Naive thymus-derived CD4-positive, alpha-beta T cell (primary cell): Measurements from ENCODE around the gene EML6. TPM values are rescaled to one million over a fixed set of nuclear protein-coding genes. Genes with fewer than 3 reads are reported as not detected.

Experiments used
- ATAC-seq: fragments of 150-1000 bp; cut with Tn5 transposase; 2 replicates; pipeline ENCODE4 v1.10.0; 2021; ENCODE audit warnings: mild to moderate bottlenecking, moderate library complexity
- CTCF ChIA-PET: fragments of 350-600 bp; sonication (Branson Sonifier 250); formaldehyde crosslinking; loops from one replicate; lab custom pipeline; 2021; ENCODE audit warnings: antibody characterized with exemption; lab: Charles Lee
- POLR2A ChIA-PET: fragments of 350-600 bp; sonication (Branson Sonifier 250); formaldehyde crosslinking; loops from one replicate; lab custom pipeline; 2021; ENCODE audit warnings: antibody characterized with exemption, inconsistent platforms; lab: Charles Lee
- DNase-seq, 9 donors: peaks; one replicate each; pipeline versions ENCODE4 v3.0.0 to v3.0.0-alpha.2; 2020 to 2022; ENCODE audit warnings: mixed read lengths in 1 of 9
- H3K27ac ChIP-seq: one replicate; pipeline ENCODE4 v1.7.0; 2013; ENCODE audit warnings: mild to moderate bottlenecking, low read depth, low read length, moderate library complexity
- H3K27me3 ChIP-seq, 2 donors: one replicate each; pipeline ENCODE4 v1.7.0; 2013; ENCODE audit warnings: low read length in 2 of 2, mild to moderate bottlenecking in 2 of 2, moderate library complexity in 2 of 2; ENCODE audit not compliant: control insufficient read depth in 2 of 2, insufficient read depth in 2 of 2
- H3K36me3 ChIP-seq, 3 experiments: 1 replicate in 2 of 3; 2 replicates in 1 of 3; pipeline ENCODE4 v1.7.0; 2013; ENCODE audit warnings: low read length in 3 of 3, mild to moderate bottlenecking in 3 of 3, moderate library complexity in 1 of 3; ENCODE audit not compliant: insufficient read depth in 3 of 3, control insufficient read depth in 2 of 3
- H3K4me1 ChIP-seq, 2 donors: one replicate each; pipeline ENCODE4 v1.7.0; 2013; ENCODE audit warnings: low read length in 2 of 2, mild to moderate bottlenecking in 2 of 2, moderate library complexity in 1 of 2; ENCODE audit not compliant: control insufficient read depth in 2 of 2, insufficient read depth in 2 of 2
- H3K4me3 ChIP-seq: 2 replicates; pipeline ENCODE4 v1.7.0; 2013; ENCODE audit warnings: mild to moderate bottlenecking, low read length
- H3K9me3 ChIP-seq, 3 experiments: 1 replicate in 2 of 3; 2 replicates in 1 of 3; pipeline ENCODE4 v1.7.0; 2013; ENCODE audit warnings: low read length in 3 of 3; ENCODE audit not compliant: control insufficient read depth in 2 of 3
- H3K27ac Mint-ChIP-seq, 9 donors: one replicate each; pipeline ENCODE4 v1.8.0; 2020 to 2022; ENCODE audit warnings: mixed read lengths in 9 of 9, mild to moderate bottlenecking in 8 of 9, moderate library complexity in 5 of 9, inconsistent platforms in 2 of 9
- H3K27me3 Mint-ChIP-seq, 5 donors: one replicate each; pipeline ENCODE4 v1.8.0; 2021 to 2022; ENCODE audit warnings: mixed read lengths in 5 of 5, mild to moderate bottlenecking in 1 of 5
- H3K36me3 Mint-ChIP-seq, 5 donors: one replicate each; pipeline ENCODE4 v1.8.0; 2020 to 2022; ENCODE audit warnings: mixed read lengths in 5 of 5, mild to moderate bottlenecking in 3 of 5, inconsistent platforms in 1 of 5
- H3K4me1 Mint-ChIP-seq, 7 donors: one replicate each; pipeline ENCODE4 v1.8.0; 2020 to 2022; ENCODE audit warnings: mixed read lengths in 7 of 7, mild to moderate bottlenecking in 3 of 7, inconsistent platforms in 1 of 7
- H3K4me3 Mint-ChIP-seq, 10 donors: one replicate each; pipeline ENCODE4 v1.8.0; 2020 to 2022; ENCODE audit warnings: mild to moderate bottlenecking in 10 of 10, mixed read lengths in 10 of 10, moderate library complexity in 6 of 10, inconsistent platforms in 2 of 10
- H3K9me3 Mint-ChIP-seq, 11 donors: one replicate each; pipeline ENCODE4 v1.8.0; 2020 to 2022; ENCODE audit warnings: mixed read lengths in 11 of 11, mild to moderate bottlenecking in 4 of 11, inconsistent platforms in 1 of 11, moderate library complexity in 1 of 11
- intact Hi-C, 2 donors: fragments of 100-400 bp; cut with micrococcal nuclease; formaldehyde crosslinking; loops; one replicate each; pipeline ENCODE4 v1.15.1; 2023
- polyA plus RNA-seq, 2 donors: library from polyadenylated mRNA; unstranded; fragments of 300-500 nt; fragmentation: Illumina TruSeq; gene quantifications; one replicate each; pipeline ENCODE4 v1.2.3, GENCODE V29; 2021
- total RNA-seq, 6 experiments: library from RNA in 5 of 6; stranded (reverse) in 5 of 6; gene quantifications; 1 replicate in 5 of 6; 2 replicates in 1 of 6; pipeline ENCODE4 v1.2.3 and lab custom pipeline; 2021 to 2026

The EML6 gene
- total and polyA plus RNA-seq, 7 experiments from 2014 or later: 0.32 to 2.5 (median 1.5) TPM; not detected in 2

DNA sequence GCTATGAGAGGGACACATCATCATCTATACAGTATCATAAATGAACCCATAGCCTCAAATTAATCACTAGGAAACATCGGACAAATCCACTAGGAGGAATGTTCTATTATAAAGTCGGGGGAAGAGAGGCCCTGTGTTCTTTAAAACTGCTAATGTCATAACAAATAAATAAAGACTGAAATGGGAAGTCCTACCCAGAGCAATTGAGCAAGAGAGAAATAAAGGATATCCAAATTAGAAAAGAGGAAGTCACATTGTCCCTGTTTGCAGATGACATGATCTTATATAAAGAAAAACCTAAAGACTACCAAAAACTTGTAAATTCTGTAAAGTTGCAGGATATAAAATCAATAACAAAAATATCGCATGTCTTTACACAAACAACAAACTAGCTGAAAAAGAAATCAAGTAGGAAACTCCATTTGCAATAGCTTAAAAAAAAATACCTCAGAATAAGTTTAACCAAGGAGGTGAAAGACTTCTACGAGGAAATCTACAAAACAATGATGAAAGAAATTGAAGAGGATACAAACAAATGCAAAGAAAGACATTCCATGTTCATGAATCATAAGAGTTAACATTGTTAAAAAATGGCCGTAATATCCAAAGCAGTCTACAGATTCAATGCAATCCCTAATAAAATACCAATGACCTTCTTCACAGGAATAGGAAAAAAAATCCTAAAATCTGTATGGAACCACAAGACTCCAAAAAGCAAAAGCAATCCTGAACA is 296.2 kb downstream of the EML6 start:
- no peak overlapping the region for H3K4me3 Mint-ChIP-seq

More for the DNA sequence above, 296.2 kb downstream of the EML6 start:
- ChIA-PET POLR2A (no interaction called here), CTCF (interaction anchor here (10.7 kb wide), 1 partner anchor 148 kb away, joined by 83 read pairs; no protein-coding TSS in a partner anchor)
- intact Hi-C loops: loop anchor here in 1 of 2 donors (5.0 kb wide), 1 partner anchor 203 kb away; no protein-coding TSS in a partner anchor
- H3K36me3 Mint-ChIP-seq: peaks cover 0 to 32% (median 14%) of the 10 kb centered on the region in 5 donors
- no peak for DNase-seq
- no peaks in the 10 kb centered on the region for H3K27me3 Mint-ChIP-seq
- no peak overlapping the region for H3K4me3 ChIP-seq
- peaks cover 5 to 40% (median 20%) of the 10 kb centered on the region in 7 donors for H3K4me1 Mint-ChIP-seq
- H3K27me3 ChIP-seq: no peaks in the 10 kb centered on the region
- H3K9me3 ChIP-seq: no peaks in the 10 kb centered on the region
- H3K9me3 Mint-ChIP-seq: peaks cover 0 to 19% (median 2%) of the 10 kb centered on the region in 11 donors
- ATAC-seq: peak; percentile 61
- no peaks in the 10 kb centered on the region for H3K36me3 ChIP-seq
- H3K27ac ChIP-seq: no peak overlapping the region
- peak overlapping the region in 5 of 9 donors; percentile 2 to 65 (median 36) for H3K27ac Mint-ChIP-seq
- peaks cover under 1 to 11% of the 10 kb centered on the region in 2 donors for H3K4me1 ChIP-seq
